IMR-90 (cell line): Measurements from ENCODE around the gene FAM204A. TPM values are rescaled to one million over a fixed set of nuclear protein-coding genes. Genes with fewer than 3 reads are reported as not detected.

ENCODE experiments used
- ATAC-seq: fragments of 200-7000 bp; cut with Tn5 transposase; 2 replicates; pipeline ENCODE4 v1.9.1; 2020; ENCODE audit warnings: low read depth, mild to moderate bottlenecking, moderate library complexity
- BruUV-seq: library from RNA; stranded (reverse); fragments of 400-500 nt; replicated peaks from 2 replicates; lab custom pipeline; 2021; lab: Mats Ljungman, UMichigan
- CTCF ChIA-PET: fragments of 300-600 bp; formaldehyde crosslinking; extraction: SDS; loops from one replicate; lab custom pipeline; 2021; ENCODE audit warnings: antibody characterized with exemption; lab: Yijun Ruan, JAX
- POLR2A ChIA-PET: fragments of 300-600 bp; sonication (Branson Sonifier 250); formaldehyde crosslinking; loops from one replicate; lab custom pipeline; 2022; ENCODE audit warnings: antibody characterized with exemption; ENCODE audit not compliant: unreplicated experiment; lab: Charles Lee
- DNase-seq: peaks from one replicate; pipeline ENCODE4 v3.0.0; 2013
- H2AFZ ChIP-seq: replicated peaks from 2 replicates; pipeline ENCODE3; 2013; ENCODE audit warnings: low read length, mild to moderate bottlenecking; ENCODE audit not compliant: poor library complexity
- H2AK5ac ChIP-seq: 2 replicates; pipeline ENCODE4 v1.6.1; 2013; ENCODE audit warnings: low read depth, low read length, inconsistent platforms
- H2AK9ac ChIP-seq: replicated peaks from 2 replicates; pipeline ENCODE3; 2013; ENCODE audit warnings: mild to moderate bottlenecking, low read depth, low read length, moderate library complexity; ENCODE audit not compliant: poor library complexity
- H2BK120ac ChIP-seq: 2 replicates; pipeline ENCODE4 v1.6.1; 2013; ENCODE audit warnings: low read depth, low read length, inconsistent platforms
- H2BK15ac ChIP-seq: 3 replicates; pipeline ENCODE4 v1.6.1; 2013; ENCODE audit warnings: low read depth, low read length, inconsistent platforms
- H2BK20ac ChIP-seq: 2 replicates; pipeline ENCODE4 v1.6.1; 2013; ENCODE audit warnings: low read depth, mild to moderate bottlenecking, inconsistent platforms, low read length, moderate library complexity
- H2BK5ac ChIP-seq: 2 replicates; pipeline ENCODE4 v1.6.1; 2013; ENCODE audit warnings: mild to moderate bottlenecking, low read depth, low read length, inconsistent platforms; ENCODE audit not compliant: poor library complexity, severe bottlenecking
- H3K14ac ChIP-seq: replicated peaks from 2 replicates; pipeline ENCODE4 v1.6.1; 2013; ENCODE audit warnings: low read depth, low read length, inconsistent platforms
- H3K18ac ChIP-seq: 2 replicates; pipeline ENCODE4 v1.6.1; 2013; ENCODE audit warnings: low read depth, low read length, control low read depth
- H3K23ac ChIP-seq: 2 replicates; pipeline ENCODE4 v1.6.1; 2013; ENCODE audit warnings: low read depth, low read length, inconsistent platforms
- H3K27ac ChIP-seq: 2 replicates; pipeline ENCODE4 v1.5.1; 2013; ENCODE audit warnings: mild to moderate bottlenecking, control low read depth, low read length; ENCODE audit not compliant: insufficient read depth
- H3K27me3 ChIP-seq: 2 replicates; pipeline ENCODE4 v1.6.1; 2013; ENCODE audit warnings: low read length; ENCODE audit not compliant: control insufficient read depth, insufficient read depth
- H3K36me3 ChIP-seq: 2 replicates; pipeline ENCODE4 v1.6.1; 2013; ENCODE audit warnings: low read length, mixed read lengths; ENCODE audit not compliant: control insufficient read depth, insufficient read depth
- H3K4ac ChIP-seq: 2 replicates; pipeline ENCODE4 v1.6.1; 2013; ENCODE audit warnings: low read depth, low read length, inconsistent platforms
- H3K4me1 ChIP-seq: 2 replicates; pipeline ENCODE4 v1.6.1; 2013; ENCODE audit warnings: low read length, mixed read lengths; ENCODE audit not compliant: control insufficient read depth, insufficient read depth
- H3K4me2 ChIP-seq: 2 replicates; pipeline ENCODE4 v1.6.1; 2013; ENCODE audit warnings: low read depth, mild to moderate bottlenecking, control low read depth, low read length, moderate library complexity
- H3K4me3 ChIP-seq: 2 replicates; pipeline ENCODE4 v1.5.1; 2013; ENCODE audit warnings: low read depth, mild to moderate bottlenecking, control low read depth, low read length, moderate library complexity; ENCODE audit not compliant: insufficient read depth
- H3K56ac ChIP-seq: 2 replicates; pipeline ENCODE4 v1.6.1; 2013; ENCODE audit warnings: low read length, inconsistent platforms; ENCODE audit not compliant: insufficient read depth; ENCODE audit errors: extremely low read depth
- H3K79me1 ChIP-seq, 2 experiments: 2 replicates each; pipeline ENCODE4 v1.6.1; 2013; ENCODE audit warnings: low read length in 2 of 2, inconsistent platforms in 1 of 2, low read depth in 1 of 2
- H3K9ac ChIP-seq: 2 replicates; pipeline ENCODE4 v1.6.1; 2013; ENCODE audit warnings: low read depth, low read length, control low read depth
- H3K9me1 ChIP-seq: 2 replicates; pipeline ENCODE4 v1.6.1; 2013; ENCODE audit warnings: low read length, inconsistent platforms; ENCODE audit not compliant: insufficient read depth
- H3K9me3 ChIP-seq: 2 replicates; pipeline ENCODE4 v1.6.1; 2013; ENCODE audit warnings: low read length; ENCODE audit not compliant: control insufficient read depth, insufficient read depth
- H4K20me1 ChIP-seq: 2 replicates; pipeline ENCODE4 v1.6.1; 2013; ENCODE audit warnings: low read length, inconsistent platforms; ENCODE audit not compliant: insufficient read depth
- H4K5ac ChIP-seq: 2 replicates; pipeline ENCODE4 v1.6.1; 2013; ENCODE audit warnings: mild to moderate bottlenecking, low read depth, low read length, control low read depth
- H4K8ac ChIP-seq, 2 experiments: 2 replicates each; pipeline ENCODE4 v1.6.1; 2013; ENCODE audit warnings: low read depth in 2 of 2, low read length in 2 of 2, control low read depth in 1 of 2, inconsistent platforms in 1 of 2
- H4K91ac ChIP-seq: 2 replicates; pipeline ENCODE4 v1.6.1; 2013; ENCODE audit warnings: low read depth, low read length, inconsistent platforms; ENCODE audit not compliant: insufficient read depth
- BHLHE40 ChIP-seq: fragments of 150-350 bp; IDR thresholded peaks from 2 replicates; pipeline ENCODE4 v1.6.1; 2016; ENCODE audit warnings: mild to moderate bottlenecking, low read depth, low read length
- CEBPB ChIP-seq: IDR thresholded peaks from 2 replicates; pipeline ENCODE4 v1.6.1; 2012; ENCODE audit warnings: low read depth, low read length, improper control_type of control experiment
- CHD1 ChIP-seq: IDR thresholded peaks from 2 replicates; pipeline ENCODE4 v1.6.1; 2012; ENCODE audit warnings: low read depth, low read length, improper control_type of control experiment
- FOS ChIP-seq: fragments of 150-350 bp; IDR thresholded peaks from 2 replicates; pipeline ENCODE4 v1.6.1; 2016; ENCODE audit warnings: low read depth, low read length
- MAFK ChIP-seq: IDR thresholded peaks from 2 replicates; pipeline ENCODE4 v1.6.1; 2012; ENCODE audit warnings: low read depth, low read length, improper control_type of control experiment
- MAZ ChIP-seq: IDR thresholded peaks from 2 replicates; pipeline ENCODE4 v1.6.1; 2012; ENCODE audit warnings: low read depth, mild to moderate bottlenecking, low read length, improper control_type of control experiment, moderate library complexity, borderline replicate concordance
- MXI1 ChIP-seq: IDR thresholded peaks from 2 replicates; pipeline ENCODE4 v1.6.1; 2012; ENCODE audit warnings: low read depth, mild to moderate bottlenecking, low read length, moderate library complexity, borderline replicate concordance
- NFE2L2 ChIP-seq: fragments of 150-350 bp; IDR thresholded peaks from 2 replicates; pipeline ENCODE4 v1.6.1; 2016; ENCODE audit warnings: low read depth, mild to moderate bottlenecking, low read length
- POLR2A ChIP-seq: IDR thresholded peaks from 2 replicates; pipeline ENCODE4 v1.6.1; 2012; ENCODE audit warnings: mild to moderate bottlenecking, low read depth, low read length
- RAD21 ChIP-seq: IDR thresholded peaks from 2 replicates; pipeline ENCODE4 v1.6.1; 2012; ENCODE audit warnings: low read length, improper control_type of control experiment
- RCOR1 ChIP-seq: IDR thresholded peaks from 2 replicates; pipeline ENCODE4 v1.6.1; 2012; ENCODE audit warnings: mild to moderate bottlenecking, low read length, improper control_type of control experiment; ENCODE audit not compliant: insufficient replicate concordance
- RFX5 ChIP-seq: IDR thresholded peaks from 2 replicates; pipeline ENCODE4 v1.8.0; 2012; ENCODE audit warnings: low read depth, mild to moderate bottlenecking, low read length, moderate library complexity
- SMC3 ChIP-seq: fragments of 150-350 bp; IDR thresholded peaks from 2 replicates; pipeline ENCODE4 v1.6.1; 2016; ENCODE audit warnings: low read depth, mild to moderate bottlenecking, antibody characterized with exemption, low read length, moderate library complexity
- WGBS, 2 experiments: methylation state at CpG; one replicate each; pipeline versions ENCODE4 v1.1.5 to v1.1.7; 2013; ENCODE audit warnings: missing lambda C conversion rate in 2 of 2; ENCODE audit not compliant: insufficient read length in 1 of 2; ENCODE audit errors: extremely low coverage in 2 of 2; 5-methylcytosine and 5-hydroxymethylcytosine counted together
- dilution Hi-C: fragments of 300-500 bp; cut with HindIII; formaldehyde crosslinking; loops from one replicate; pipeline ENCODE4 v1.14.3; 2018; ENCODE audit warnings: low sequenced_read_pairs; ENCODE audit not compliant: unreplicated experiment
- in situ Hi-C: fragments of 300-500 bp; cut with MboI; formaldehyde crosslinking; loops from 3 replicates; pipeline ENCODE4 v1.14.3; 2019; ENCODE audit warnings: low sequenced_read_pairs, inconsistent platforms, mixed read lengths
- intact Hi-C: fragments of 100-400 bp; cut with micrococcal nuclease; formaldehyde crosslinking; loops from 2 replicates; pipeline ENCODE4 v1.10.0; 2022
- polyA plus RNA-seq, 3 experiments: library from polyadenylated mRNA; depleted of rRNA; stranded (reverse); fragments of >200 nt; gene quantifications; 2 replicates each; pipeline ENCODE4 v1.2.3, GENCODE V29; 2012; ENCODE audit warnings: low replicate concordance in 1 of 3
- total RNA-seq: library from RNA; depleted of rRNA; stranded (reverse); fragments of >200 nt; gene quantifications from 2 replicates; pipeline ENCODE4 v1.2.3, GENCODE V29; 2012
- TF ChIP-seq, protein P1 (sequence below): conservative IDR thresholded peaks from 2 replicates; pipeline ENCODE4 v1.5.1; 2012; ENCODE audit warnings: mild to moderate bottlenecking, low read depth, low read length, improper control_type of control experiment
- TF ChIP-seq, protein P2 (sequence below): fragments of 150-350 bp; IDR thresholded peaks from 2 replicates; pipeline ENCODE4 v1.6.1; 2017; ENCODE audit warnings: mild to moderate bottlenecking, antibody characterized with exemption, low read length, low read depth
- TF ChIP-seq, protein P3 (sequence below): fragments of 150-350 bp; IDR thresholded peaks from 2 replicates; pipeline ENCODE4 v1.6.1; 2016; ENCODE audit warnings: low read depth, mild to moderate bottlenecking, low read length, moderate library complexity, borderline replicate concordance

The FAM204A gene
- total and polyA plus RNA-seq, 2 of the 4 experiments (the other 2 are of a cell fraction), result 23.6 to 54.3 TPM

DNA sequence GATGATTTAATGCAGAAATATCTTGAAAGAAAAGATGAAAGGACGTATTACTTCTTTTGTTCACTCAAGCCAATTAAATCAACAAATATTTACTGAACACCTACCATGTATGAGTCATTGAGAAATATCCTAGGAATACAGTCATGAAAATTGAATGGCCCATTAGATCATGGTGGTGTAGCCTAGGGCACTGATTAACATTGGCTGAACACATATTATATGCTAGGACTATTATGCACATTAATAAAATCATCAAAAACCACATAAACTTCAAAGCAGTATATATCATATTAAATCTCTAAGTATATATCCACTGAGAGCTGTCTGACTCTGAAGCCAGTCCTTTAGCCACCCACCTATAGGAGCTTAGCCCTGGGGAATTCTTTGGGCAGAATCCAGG lies 41.8 kb downstream of the FAM204A start:
- ATAC-seq (no peak), DNase-seq (no peak)
- no peak overlapping the region for H3K4ac ChIP-seq
- H4K8ac ChIP-seq, result no peak overlapping the region
- no peak overlapping the region for H3K18ac ChIP-seq
- H2AK5ac ChIP-seq, result no peak overlapping the region
- no peak overlapping the region for H3K9ac ChIP-seq
- H3K4me2 ChIP-seq, result no peak overlapping the region
- TF ChIP-seq FOS, result no peak
- TF ChIP-seq RFX5, result no peak
- TF ChIP-seq, protein P1, sequence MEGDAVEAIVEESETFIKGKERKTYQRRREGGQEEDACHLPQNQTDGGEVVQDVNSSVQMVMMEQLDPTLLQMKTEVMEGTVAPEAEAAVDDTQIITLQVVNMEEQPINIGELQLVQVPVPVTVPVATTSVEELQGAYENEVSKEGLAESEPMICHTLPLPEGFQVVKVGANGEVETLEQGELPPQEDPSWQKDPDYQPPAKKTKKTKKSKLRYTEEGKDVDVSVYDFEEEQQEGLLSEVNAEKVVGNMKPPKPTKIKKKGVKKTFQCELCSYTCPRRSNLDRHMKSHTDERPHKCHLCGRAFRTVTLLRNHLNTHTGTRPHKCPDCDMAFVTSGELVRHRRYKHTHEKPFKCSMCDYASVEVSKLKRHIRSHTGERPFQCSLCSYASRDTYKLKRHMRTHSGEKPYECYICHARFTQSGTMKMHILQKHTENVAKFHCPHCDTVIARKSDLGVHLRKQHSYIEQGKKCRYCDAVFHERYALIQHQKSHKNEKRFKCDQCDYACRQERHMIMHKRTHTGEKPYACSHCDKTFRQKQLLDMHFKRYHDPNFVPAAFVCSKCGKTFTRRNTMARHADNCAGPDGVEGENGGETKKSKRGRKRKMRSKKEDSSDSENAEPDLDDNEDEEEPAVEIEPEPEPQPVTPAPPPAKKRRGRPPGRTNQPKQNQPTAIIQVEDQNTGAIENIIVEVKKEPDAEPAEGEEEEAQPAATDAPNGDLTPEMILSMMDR, result no peak
- TF ChIP-seq MAFK, result no peak
- TF ChIP-seq NFE2L2, result no peak
- TF ChIP-seq POLR2A, result no peak
- TF ChIP-seq MAZ, result no peak
- no peak for TF ChIP-seq RCOR1
- TF ChIP-seq, protein P2, sequence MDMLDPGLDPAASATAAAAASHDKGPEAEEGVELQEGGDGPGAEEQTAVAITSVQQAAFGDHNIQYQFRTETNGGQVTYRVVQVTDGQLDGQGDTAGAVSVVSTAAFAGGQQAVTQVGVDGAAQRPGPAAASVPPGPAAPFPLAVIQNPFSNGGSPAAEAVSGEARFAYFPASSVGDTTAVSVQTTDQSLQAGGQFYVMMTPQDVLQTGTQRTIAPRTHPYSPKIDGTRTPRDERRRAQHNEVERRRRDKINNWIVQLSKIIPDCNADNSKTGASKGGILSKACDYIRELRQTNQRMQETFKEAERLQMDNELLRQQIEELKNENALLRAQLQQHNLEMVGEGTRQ, result no peak
- no peak for TF ChIP-seq CHD1
- TF ChIP-seq SMC3, result no peak
- no peak for TF ChIP-seq BHLHE40
- TF ChIP-seq, protein P3, sequence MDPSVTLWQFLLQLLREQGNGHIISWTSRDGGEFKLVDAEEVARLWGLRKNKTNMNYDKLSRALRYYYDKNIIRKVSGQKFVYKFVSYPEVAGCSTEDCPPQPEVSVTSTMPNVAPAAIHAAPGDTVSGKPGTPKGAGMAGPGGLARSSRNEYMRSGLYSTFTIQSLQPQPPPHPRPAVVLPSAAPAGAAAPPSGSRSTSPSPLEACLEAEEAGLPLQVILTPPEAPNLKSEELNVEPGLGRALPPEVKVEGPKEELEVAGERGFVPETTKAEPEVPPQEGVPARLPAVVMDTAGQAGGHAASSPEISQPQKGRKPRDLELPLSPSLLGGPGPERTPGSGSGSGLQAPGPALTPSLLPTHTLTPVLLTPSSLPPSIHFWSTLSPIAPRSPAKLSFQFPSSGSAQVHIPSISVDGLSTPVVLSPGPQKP, result no peak
- TF ChIP-seq CEBPB, result no peak
- TF ChIP-seq RAD21, result no peak
- TF ChIP-seq MXI1, result no peak
- no peak overlapping the region for H3K23ac ChIP-seq
- BruUV-seq, result no TSS peak
- H3K27me3 ChIP-seq, result no peaks in the 10 kb centered on the region
- no peak overlapping the region for H3K56ac ChIP-seq
- dilution Hi-C loops (no loop called here), intact Hi-C loops (no loop called here), in situ Hi-C loops (no loop called here)
- CTCF ChIA-PET, result no interaction called here
- 0 out of 2 replicates have a peak, but pooled peaks cover 1% of the 10 kb centered on the region for H3K36me3 ChIP-seq
- POLR2A ChIA-PET, result interaction anchor here (0.5 kb wide), 1 partner anchor 28 kb away, joined by 3 read pairs; no protein-coding TSS in a partner anchor
- H4K20me1 ChIP-seq, result no peaks in the 10 kb centered on the region
- H2BK20ac ChIP-seq, result no peak overlapping the region
- H2BK120ac ChIP-seq, result no peak overlapping the region
- H3K9me3 ChIP-seq, result no peaks in the 10 kb centered on the region
- no peaks in the 10 kb centered on the region for H3K4me1 ChIP-seq
- no peak overlapping the region for H2BK5ac ChIP-seq
- no peak overlapping the region for H3K27ac ChIP-seq
- no peak overlapping the region for H4K5ac ChIP-seq
- no peaks in the 10 kb centered on the region; the same call in 1 of the 2 replicates for H3K9me1 ChIP-seq
- no CpG with 5 or more reads among the region's 1 CpG for WGBS, 2 experiments
- no peaks in the 10 kb centered on the region for H3K79me1 ChIP-seq
- no peak overlapping the region for H2BK15ac ChIP-seq
- H2AFZ ChIP-seq, result no peak overlapping the region
- no peak overlapping the region for H2AK9ac ChIP-seq
- H4K91ac ChIP-seq, result no peak overlapping the region
- H3K4me3 ChIP-seq, result no peak overlapping the region
- no peak overlapping the region for H3K14ac ChIP-seq
